Suprapubic skin (tissue), 4 donors: ENCODE data around the gene ZCCHC17. TPM values are rescaled to one million over a fixed set of nuclear protein-coding genes. Genes with fewer than 3 reads are reported as not detected.

Source experiments
- DNase-seq, 2 donors: peaks; one replicate each; pipeline ENCODE4 v3.0.0-alpha.2; 2019; ENCODE audit warnings: low spot score in 2 of 2
- H3K27ac ChIP-seq: fragments of 200-600 bp; sonication (generic); one replicate; pipeline ENCODE4 v1.5.1; 2019
- H3K27me3 ChIP-seq: fragments of 200-600 bp; sonication (generic); one replicate; pipeline ENCODE4 v1.5.1; 2019
- H3K36me3 ChIP-seq: fragments of 200-600 bp; sonication (generic); one replicate; pipeline ENCODE4 v1.5.1; 2019
- H3K4me1 ChIP-seq: fragments of 200-600 bp; sonication (generic); one replicate; pipeline ENCODE4 v1.5.1; 2019
- H3K4me3 ChIP-seq: fragments of 200-600 bp; sonication (generic); one replicate; pipeline ENCODE4 v1.5.1; 2019; ENCODE audit warnings: mild to moderate bottlenecking
- H3K9me3 ChIP-seq: fragments of 200-600 bp; sonication (generic); one replicate; pipeline ENCODE4 v1.5.1; 2019
- CTCF ChIP-seq, 2 donors: fragments of 200-600 bp in 1 of 2; fragments of 450-650 bp in 1 of 2; sonication (generic) in 1 of 2; IDR thresholded peaks; one replicate each; pipeline ENCODE4 v1.5.1; 2016 to 2019; ENCODE audit warnings: antibody characterized with exemption in 2 of 2, mild to moderate bottlenecking in 1 of 2, moderate library complexity in 1 of 2
- EP300 ChIP-seq: sonication (generic); formaldehyde crosslinking; IDR thresholded peaks from one replicate; pipeline ENCODE4 v1.6.1; 2017; ENCODE audit warnings: antibody characterized with exemption
- POLR2A ChIP-seq, 2 donors: fragments of 450-650 bp; IDR thresholded peaks; one replicate each; pipeline ENCODE4 v1.6.1; 2017; ENCODE audit warnings: antibody characterized with exemption in 2 of 2, mild to moderate bottlenecking in 2 of 2, moderate library complexity in 2 of 2
- POLR2AphosphoS5 ChIP-seq, 3 donors: sonication (generic); formaldehyde crosslinking; IDR thresholded peaks; one replicate each; pipeline ENCODE4 v1.6.1; 2017; ENCODE audit warnings: antibody characterized with exemption in 3 of 3
- WGBS: methylation state at CpG from one replicate; pipeline ENCODE4 v1.1.5; 2018; 5-methylcytosine and 5-hydroxymethylcytosine counted together
- total RNA-seq, 4 donors: library from RNA; depleted of rRNA; stranded (reverse); fragments of >200 nt; gene quantifications; one replicate each; pipeline ENCODE4 v1.1.0, GENCODE V29; 2016

The ZCCHC17 gene
- total RNA-seq, result 10 to 100 TPM; 17.9 to 26.3 (median 23.1) TPM

- Histone ChIP-seq H3K36me3 (peaks cover 25% of the 10 kb centered on the region), H3K4me3 (peak within 1 kb of the TSS; percentile 97), H3K9me3 (no peaks in the 10 kb centered on the region), H3K27me3 (no peaks in the 10 kb centered on the region), H3K27ac (peak within 1 kb of the TSS; percentile 97), H3K4me1 (peaks cover 39% of the 10 kb centered on the region)
- TF ChIP-seq POLR2A (IDR thresholded peaks at IDR 0.05) (peak; percentile 49 to 78), EP300 (no peak), CTCF (IDR thresholded peaks at IDR 0.05) (no peak), POLR2AphosphoS5 (IDR thresholded peaks at IDR 0.05) (peak in 2 of 3 donors; percentile 53 to 59)
- DNase-seq, result peak; percentile 98
- WGBS, result 0% methylated on average over 34 of the region's 53 CpGs
Measured at GRCh38 chr1:31296486-31297276, at the start of gene ZCCHC17, which contains the start of gene SNRNP40. ZCCHC17 (plus strand) TSS chr1:31297032; CDS start chr1:31310099, 13,067 bp downstream. SNRNP40 (minus strand) TSS chr1:31296788; CDS start chr1:31296751, 37 bp downstream.

GRCh38 chr1:31248276-31248675, 48.6 kb upstream of the ZCCHC17 start:
- no peak for TF ChIP-seq POLR2A (IDR thresholded peaks at IDR 0.05)
- no peak for TF ChIP-seq CTCF (IDR thresholded peaks at IDR 0.05)
- no peak for TF ChIP-seq EP300
- TF ChIP-seq POLR2AphosphoS5 (IDR thresholded peaks at IDR 0.05), result no peak
- Histone ChIP-seq H3K9me3 (no peaks in the 10 kb centered on the region), H3K36me3 (no peaks in the 10 kb centered on the region), H3K27ac (no peak overlapping the region), H3K4me1 (no peaks in the 10 kb centered on the region), H3K4me3 (no peak overlapping the region), H3K27me3 (no peaks in the 10 kb centered on the region)
- WGBS, result 96% methylated on average over 4 of the region's 4 CpGs
- DNase-seq, result no peak

GRCh38 chr1:31249854-31250253, 47.0 kb upstream of the ZCCHC17 start:
- H3K27me3 ChIP-seq, result no peaks in the 10 kb centered on the region
- H3K4me3 ChIP-seq, result no peak overlapping the region
- no peak for DNase-seq
- H3K27ac ChIP-seq, result no peak overlapping the region
- WGBS, result 92% methylated on average over 3 of the region's 3 CpGs
- H3K36me3 ChIP-seq, result no peaks in the 10 kb centered on the region
- H3K9me3 ChIP-seq, result no peaks in the 10 kb centered on the region
- TF ChIP-seq CTCF (IDR thresholded peaks at IDR 0.05) (no peak), POLR2A (IDR thresholded peaks at IDR 0.05) (no peak), EP300 (no peak), POLR2AphosphoS5 (IDR thresholded peaks at IDR 0.05) (no peak)
- H3K4me1 ChIP-seq, result no peaks in the 10 kb centered on the region

GRCh38 chr1:31257213-31257612, 39.6 kb upstream of the ZCCHC17 start:
- H3K9me3 ChIP-seq, result no peaks in the 10 kb centered on the region
- DNase-seq, result no peak
- TF ChIP-seq POLR2A (IDR thresholded peaks at IDR 0.05) (no peak), CTCF (IDR thresholded peaks at IDR 0.05) (no peak), POLR2AphosphoS5 (IDR thresholded peaks at IDR 0.05) (no peak), EP300 (no peak)
- H3K27me3 ChIP-seq, result no peaks in the 10 kb centered on the region
- WGBS, result 88% methylated on average over 1 of the region's 1 CpG
- no peak overlapping the region for H3K4me3 ChIP-seq
- no peak overlapping the region for H3K27ac ChIP-seq
- no peaks in the 10 kb centered on the region for H3K4me1 ChIP-seq
- peaks cover 48% of the 10 kb centered on the region for H3K36me3 ChIP-seq

GRCh38 chr1:31258581-31258980, 38.3 kb upstream of the ZCCHC17 start:
- H3K4me3 ChIP-seq, result no peak overlapping the region
- TF ChIP-seq POLR2AphosphoS5 (IDR thresholded peaks at IDR 0.05) (no peak), POLR2A (IDR thresholded peaks at IDR 0.05) (no peak), EP300 (no peak), CTCF (IDR thresholded peaks at IDR 0.05) (no peak)
- no peaks in the 10 kb centered on the region for H3K4me1 ChIP-seq
- H3K27me3 ChIP-seq, result no peaks in the 10 kb centered on the region
- H3K36me3 ChIP-seq, result peaks cover 56% of the 10 kb centered on the region
- DNase-seq, result no peak
- no peak overlapping the region for H3K27ac ChIP-seq
- 65% methylated on average over 1 of the region's 1 CpG for WGBS
- H3K9me3 ChIP-seq, result no peaks in the 10 kb centered on the region
